Measurements from ENCODE around the gene GLYATL1.

- TF ChIP-seq, protein P1, sequence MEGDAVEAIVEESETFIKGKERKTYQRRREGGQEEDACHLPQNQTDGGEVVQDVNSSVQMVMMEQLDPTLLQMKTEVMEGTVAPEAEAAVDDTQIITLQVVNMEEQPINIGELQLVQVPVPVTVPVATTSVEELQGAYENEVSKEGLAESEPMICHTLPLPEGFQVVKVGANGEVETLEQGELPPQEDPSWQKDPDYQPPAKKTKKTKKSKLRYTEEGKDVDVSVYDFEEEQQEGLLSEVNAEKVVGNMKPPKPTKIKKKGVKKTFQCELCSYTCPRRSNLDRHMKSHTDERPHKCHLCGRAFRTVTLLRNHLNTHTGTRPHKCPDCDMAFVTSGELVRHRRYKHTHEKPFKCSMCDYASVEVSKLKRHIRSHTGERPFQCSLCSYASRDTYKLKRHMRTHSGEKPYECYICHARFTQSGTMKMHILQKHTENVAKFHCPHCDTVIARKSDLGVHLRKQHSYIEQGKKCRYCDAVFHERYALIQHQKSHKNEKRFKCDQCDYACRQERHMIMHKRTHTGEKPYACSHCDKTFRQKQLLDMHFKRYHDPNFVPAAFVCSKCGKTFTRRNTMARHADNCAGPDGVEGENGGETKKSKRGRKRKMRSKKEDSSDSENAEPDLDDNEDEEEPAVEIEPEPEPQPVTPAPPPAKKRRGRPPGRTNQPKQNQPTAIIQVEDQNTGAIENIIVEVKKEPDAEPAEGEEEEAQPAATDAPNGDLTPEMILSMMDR (IDR thresholded peaks at IDR 0.05; ENCODE audit: insufficient read depth, low read length): no peak
- TF ChIP-seq REST (IDR thresholded peaks at IDR 0.05; ENCODE audit: insufficient replicate concordance, low read depth): no peak
- TF ChIP-seq GABPA (IDR thresholded peaks at IDR 0.05; ENCODE audit: low read depth): no peak
- no peak for TF ChIP-seq POLR2AphosphoS5 (IDR thresholded peaks at IDR 0.05; ENCODE audit: low read depth)
Observed at GRCh38 chr11:58921778-58922390, 17.4 kb upstream of the GLYATL1 start.

All from HL-60 (cell line).